Sigmoid colon (tissue), 7 donors: ENCODE results near the gene GDF3. TPM values are rescaled to one million over a fixed set of nuclear protein-coding genes. Genes with fewer than 3 reads are reported as not detected.

Source experiments
- DNase-seq: peaks from one replicate; pipeline ENCODE4 v3.0.0-alpha.2; 2019
- H3K27ac ChIP-seq, 4 donors: fragments of 200-600 bp; sonication (generic); one replicate each; pipeline ENCODE4 v1.5.1; 2016 to 2019; ENCODE audit warnings: mild to moderate bottlenecking in 1 of 4
- H3K27me3 ChIP-seq, 3 donors: fragments of 200-600 bp; sonication (generic); one replicate each; pipeline ENCODE4 v1.5.1; 2019; ENCODE audit warnings: mild to moderate bottlenecking in 1 of 3
- H3K36me3 ChIP-seq, 4 donors: fragments of 200-600 bp; sonication (generic); one replicate each; pipeline ENCODE4 v1.5.1; 2016 to 2019
- H3K4me1 ChIP-seq, 4 donors: fragments of 200-600 bp; sonication (generic); one replicate each; pipeline ENCODE4 v1.5.1; 2017 to 2019
- H3K4me3 ChIP-seq, 4 donors: fragments of 200-600 bp; sonication (generic); one replicate each; pipeline ENCODE4 v1.5.1; 2017 to 2019; ENCODE audit warnings: mild to moderate bottlenecking in 2 of 4, moderate library complexity in 1 of 4
- H3K9me3 ChIP-seq, 4 donors: fragments of 200-600 bp in 3 of 4; sonication (generic) in 3 of 4; one replicate each; pipeline versions ENCODE4 v1.5.1 to v1.6.1; 2013 to 2019
- EP300 ChIP-seq, 4 donors: sonication (generic); formaldehyde crosslinking; IDR thresholded peaks; one replicate each; pipeline ENCODE4 v1.6.1; 2017; ENCODE audit warnings: antibody characterized with exemption in 4 of 4
- POLR2A ChIP-seq, 2 donors: fragments of 450-650 bp; IDR thresholded peaks; one replicate each; pipeline ENCODE4 v1.6.1; 2016; ENCODE audit warnings: antibody characterized with exemption in 2 of 2, mild to moderate bottlenecking in 2 of 2, moderate library complexity in 2 of 2
- POLR2AphosphoS5 ChIP-seq, 4 donors: sonication (generic); formaldehyde crosslinking; IDR thresholded peaks; one replicate each; pipeline ENCODE4 v1.6.1; 2017; ENCODE audit warnings: antibody characterized with exemption in 4 of 4
- WGBS, 2 donors: extraction: QIAGEN DNeasy Blood & Tissue Kit; methylation state at CpG; one replicate each; pipeline ENCODE4 v1.1.7; 2013; 5-methylcytosine and 5-hydroxymethylcytosine counted together
- intact Hi-C: fragments of 100-400 bp; cut with DNase I; formaldehyde crosslinking; loops from one replicate; pipeline ENCODE4 v1.15.1; 2023
- polyA plus RNA-seq, 3 donors: library from polyadenylated mRNA; stranded (reverse); fragments of 200-250 nt; gene quantifications; one replicate each; pipeline ENCODE4 v1.2.3, GENCODE V29; 2013
- total RNA-seq, 4 donors: library from RNA; depleted of rRNA; stranded (reverse); fragments of >200 nt; gene quantifications; one replicate each; pipeline ENCODE4 v1.1.0, GENCODE V29; 2016
- TF ChIP-seq, protein P1 (sequence below), 4 experiments: fragments of 450-650 bp in 3 of 4; fragments of 200-600 bp in 1 of 4; IDR thresholded peaks; one replicate each; pipeline ENCODE4 v1.5.1; 2016 to 2019; ENCODE audit warnings: antibody characterized with exemption in 4 of 4, mild to moderate bottlenecking in 3 of 4, moderate library complexity in 2 of 4
- donor health status: healthy with polysubstance abuse.
- donor health status: Bipolar disorder and iron deficiency.
- donor health status: healthy.

The GDF3 gene
- total and polyA plus RNA-seq, 7 donors: not detected

DNA sequence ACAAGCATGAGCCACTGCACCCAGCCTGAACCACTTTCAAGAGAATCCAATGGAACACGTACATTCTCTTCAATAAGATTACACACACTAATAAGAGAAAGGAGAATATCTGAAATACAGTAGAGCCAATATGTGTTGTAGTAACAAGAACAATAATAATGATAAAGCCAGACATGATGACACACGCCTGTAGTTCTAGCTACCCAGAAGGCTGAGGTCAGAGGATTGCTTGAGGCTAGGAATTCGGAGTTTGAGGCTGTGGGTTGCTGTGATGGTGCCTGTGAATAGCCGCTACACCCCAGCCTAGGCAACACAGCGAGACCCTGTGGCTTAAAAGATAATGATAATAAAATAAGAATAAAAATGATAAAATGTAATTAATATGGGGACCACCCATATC, 45.5 kb downstream of the GDF3 start:
- Histone ChIP-seq H3K27me3 (no peaks in the 10 kb centered on the region), H3K4me1 (no peaks in the 10 kb centered on the region), H3K36me3 (no peaks in the 10 kb centered on the region), H3K9me3 (no peaks in the 10 kb centered on the region), H3K4me3 (no peak overlapping the region), H3K27ac (no peak overlapping the region)
- TF ChIP-seq, protein P1, sequence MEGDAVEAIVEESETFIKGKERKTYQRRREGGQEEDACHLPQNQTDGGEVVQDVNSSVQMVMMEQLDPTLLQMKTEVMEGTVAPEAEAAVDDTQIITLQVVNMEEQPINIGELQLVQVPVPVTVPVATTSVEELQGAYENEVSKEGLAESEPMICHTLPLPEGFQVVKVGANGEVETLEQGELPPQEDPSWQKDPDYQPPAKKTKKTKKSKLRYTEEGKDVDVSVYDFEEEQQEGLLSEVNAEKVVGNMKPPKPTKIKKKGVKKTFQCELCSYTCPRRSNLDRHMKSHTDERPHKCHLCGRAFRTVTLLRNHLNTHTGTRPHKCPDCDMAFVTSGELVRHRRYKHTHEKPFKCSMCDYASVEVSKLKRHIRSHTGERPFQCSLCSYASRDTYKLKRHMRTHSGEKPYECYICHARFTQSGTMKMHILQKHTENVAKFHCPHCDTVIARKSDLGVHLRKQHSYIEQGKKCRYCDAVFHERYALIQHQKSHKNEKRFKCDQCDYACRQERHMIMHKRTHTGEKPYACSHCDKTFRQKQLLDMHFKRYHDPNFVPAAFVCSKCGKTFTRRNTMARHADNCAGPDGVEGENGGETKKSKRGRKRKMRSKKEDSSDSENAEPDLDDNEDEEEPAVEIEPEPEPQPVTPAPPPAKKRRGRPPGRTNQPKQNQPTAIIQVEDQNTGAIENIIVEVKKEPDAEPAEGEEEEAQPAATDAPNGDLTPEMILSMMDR (IDR thresholded peaks at IDR 0.05): no peak
- TF ChIP-seq EP300 (IDR thresholded peaks at IDR 0.05) (no peak), POLR2A (IDR thresholded peaks at IDR 0.05) (no peak), POLR2AphosphoS5 (IDR thresholded peaks at IDR 0.05) (no peak)
- no peak for DNase-seq
- intact Hi-C loops: no loop called here
- WGBS, 2 donors: 91 to 92% methylated on average over 5 of the region's 5 CpGs

DNA sequence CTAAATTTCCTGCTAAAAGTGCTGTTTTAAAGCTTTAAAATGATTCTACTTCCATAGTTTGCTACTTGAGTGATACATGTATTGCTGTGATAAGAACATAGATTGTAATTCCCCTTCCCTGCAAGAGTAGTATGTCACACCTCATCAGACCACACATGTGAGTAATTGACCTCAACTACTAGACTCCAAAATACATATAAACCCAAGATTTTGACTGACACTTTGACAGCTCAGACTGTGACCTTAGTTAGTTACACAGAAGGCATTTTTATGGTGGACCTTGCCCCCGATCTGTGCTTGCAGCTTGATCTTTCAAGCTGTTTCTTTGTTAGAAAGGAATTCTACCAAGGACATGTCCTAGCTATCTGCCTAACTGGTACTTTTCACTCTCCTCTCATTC, 48.5 kb downstream of the GDF3 start:
- no peaks in the 10 kb centered on the region for H3K4me1 ChIP-seq
- WGBS, 2 donors: 0 to 66% methylated on average over 1 of the region's 1 CpG
- intact Hi-C loops: no loop called here
- no peaks in the 10 kb centered on the region for H3K9me3 ChIP-seq
- no peak for TF ChIP-seq POLR2A (IDR thresholded peaks at IDR 0.05)
- no peak for TF ChIP-seq POLR2AphosphoS5 (IDR thresholded peaks at IDR 0.05)
- TF ChIP-seq, protein P1 (IDR thresholded peaks at IDR 0.05): no peak
- TF ChIP-seq EP300 (IDR thresholded peaks at IDR 0.05): no peak
- H3K27me3 ChIP-seq: no peaks in the 10 kb centered on the region
- no peaks in the 10 kb centered on the region for H3K36me3 ChIP-seq
- H3K27ac ChIP-seq: no peak overlapping the region
- no peak for DNase-seq
- no peak overlapping the region for H3K4me3 ChIP-seq

DNA sequence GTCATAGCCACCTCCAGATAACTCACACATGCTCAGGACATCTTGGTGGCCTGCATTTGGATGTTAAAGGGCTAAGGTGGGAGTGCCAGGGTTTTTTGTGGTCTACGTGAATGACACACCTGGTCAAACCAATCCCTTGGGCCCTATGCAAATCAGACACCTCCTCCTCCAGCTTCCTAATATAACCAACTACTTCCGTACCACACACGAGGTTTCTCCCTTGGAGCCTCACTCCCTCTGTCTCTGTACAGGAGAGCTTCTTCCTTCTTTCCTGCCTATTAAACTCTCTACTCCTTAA, 49.4 kb downstream of the GDF3 start:
- H3K27ac ChIP-seq: no peak overlapping the region
- H3K27me3 ChIP-seq: no peaks in the 10 kb centered on the region
- TF ChIP-seq, protein P1 (IDR thresholded peaks at IDR 0.05): no peak
- no peak for TF ChIP-seq POLR2AphosphoS5 (IDR thresholded peaks at IDR 0.05)
- TF ChIP-seq POLR2A (IDR thresholded peaks at IDR 0.05): no peak
- TF ChIP-seq EP300 (IDR thresholded peaks at IDR 0.05): no peak
- H3K9me3 ChIP-seq: no peaks in the 10 kb centered on the region
- H3K4me3 ChIP-seq: no peak overlapping the region
- 69 to 76% methylated on average over 3 of the region's 3 CpGs for WGBS, 2 donors
- intact Hi-C loops: no loop called here
- no peaks in the 10 kb centered on the region for H3K4me1 ChIP-seq
- DNase-seq: no peak
- no peaks in the 10 kb centered on the region for H3K36me3 ChIP-seq

DNA sequence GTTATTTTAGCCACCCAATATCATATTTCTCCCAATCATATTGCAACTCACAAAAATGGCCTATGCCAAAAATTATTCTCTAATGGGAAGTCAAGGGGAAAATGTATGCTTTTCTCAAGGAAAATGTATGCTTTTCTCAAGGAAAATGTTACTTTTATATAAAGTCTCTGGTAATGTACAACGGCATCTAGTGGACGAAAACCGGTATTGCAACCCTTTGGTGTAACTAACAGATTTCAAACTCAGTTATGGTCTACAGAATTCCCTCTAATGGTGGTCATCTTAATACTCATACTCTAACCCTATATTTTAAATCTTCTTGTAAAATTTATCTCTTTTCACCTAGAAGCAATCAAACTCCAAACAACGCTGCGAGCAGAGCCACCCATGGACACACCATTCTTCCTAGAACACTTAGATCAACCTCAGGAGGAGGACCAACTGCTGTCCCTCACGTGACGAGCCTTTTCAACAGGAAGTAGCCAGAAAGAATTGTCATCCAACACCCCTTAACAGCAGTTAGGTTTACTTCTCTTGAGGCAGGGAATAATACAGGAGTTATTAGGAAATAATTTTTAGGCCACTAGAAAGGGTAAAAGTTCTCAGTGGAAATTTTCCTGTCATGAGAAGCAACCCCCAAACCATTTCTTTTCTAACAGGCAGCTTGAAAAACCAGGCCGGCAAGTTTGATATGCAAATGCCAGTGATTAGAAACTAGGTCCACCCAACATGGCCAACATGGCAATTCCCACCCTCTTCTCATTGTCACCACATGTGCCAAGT, 50.0 kb downstream of the GDF3 start:
- H3K27ac ChIP-seq: no peak overlapping the region
- no peaks in the 10 kb centered on the region for H3K9me3 ChIP-seq
- no peaks in the 10 kb centered on the region for H3K36me3 ChIP-seq
- H3K4me1 ChIP-seq: no peaks in the 10 kb centered on the region
- DNase-seq: no peak
- 17 to 35% methylated on average over 8 of the region's 8 CpGs for WGBS, 2 donors
- intact Hi-C loops: no loop called here
- no peak for TF ChIP-seq EP300 (IDR thresholded peaks at IDR 0.05)
- TF ChIP-seq, protein P1 (IDR thresholded peaks at IDR 0.05): peak in 3 of 4 experiments; percentile 56 to 87 (median 69)
- H3K4me3 ChIP-seq: no peak overlapping the region
- H3K27me3 ChIP-seq: no peaks in the 10 kb centered on the region

DNA sequence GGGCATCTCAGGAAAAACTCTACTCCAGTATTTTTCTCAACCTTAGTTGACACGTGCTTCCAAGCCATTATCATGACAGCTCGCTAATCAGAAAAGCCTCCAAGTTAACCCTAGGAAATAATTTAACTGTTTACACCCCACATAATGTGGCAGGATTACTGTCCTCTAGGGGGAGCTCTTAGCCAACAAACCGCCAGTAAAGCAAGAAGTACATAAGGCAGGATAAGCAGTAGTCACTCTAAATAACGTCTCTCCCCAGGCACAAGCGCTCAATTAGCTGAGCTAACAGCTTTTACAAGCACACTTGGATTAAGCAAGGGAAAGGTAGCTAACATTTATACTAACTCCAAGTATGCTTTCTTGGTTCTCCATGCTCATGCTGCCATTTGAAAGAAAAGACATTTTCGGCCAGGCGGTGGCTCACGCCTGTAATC, 52.7 kb downstream of the GDF3 start:
- Histone ChIP-seq H3K27ac (no peak overlapping the region), H3K4me3 (no peak overlapping the region), H3K36me3 (no peaks in the 10 kb centered on the region), H3K9me3 (no peaks in the 10 kb centered on the region), H3K27me3 (peaks cover 0 to 13% (median 0%) of the 10 kb centered on the region in 3 donors), H3K4me1 (peaks cover 0 to 10% (median 0%) of the 10 kb centered on the region in 4 donors)
- DNase-seq: no peak
- intact Hi-C loops: no loop called here
- 57 to 69% methylated on average over 8 of the region's 8 CpGs for WGBS, 2 donors
- TF ChIP-seq POLR2AphosphoS5 (IDR thresholded peaks at IDR 0.05) (no peak), EP300 (IDR thresholded peaks at IDR 0.05) (no peak), POLR2A (IDR thresholded peaks at IDR 0.05) (no peak)
- TF ChIP-seq, protein P1 (IDR thresholded peaks at IDR 0.05): no peak
